Activated B cell treated with CpG ODN at 0.5 μM for 24 hours (primary cell): ENCODE data around the gene CFAP65. TPM values are rescaled to one million over a fixed set of nuclear protein-coding genes. Genes with fewer than 3 reads are reported as not detected.

Source experiments
- ATAC-seq: fragments of 200-7000 bp; cut with Tn5 transposase; one replicate; pipeline ENCODE4 v1.10.0; 2021; ENCODE audit warnings: low read depth, mild to moderate bottlenecking, moderate library complexity
- CTCF ChIA-PET: fragments of 350-600 bp; sonication (Branson Sonifier 250); formaldehyde crosslinking; loops from one replicate; lab custom pipeline; 2021; ENCODE audit warnings: antibody characterized with exemption; lab: Charles Lee
- POLR2A ChIA-PET: fragments of 350-600 bp; sonication (Branson Sonifier 250); formaldehyde crosslinking; loops from one replicate; lab custom pipeline; 2021; ENCODE audit warnings: antibody characterized with exemption; lab: Charles Lee
- DNase-seq: peaks from one replicate; pipeline ENCODE4 v3.0.0; 2022
- H3K27ac Mint-ChIP-seq: one replicate; pipeline ENCODE4 v1.8.0; 2020; ENCODE audit warnings: mixed read lengths
- H3K27me3 Mint-ChIP-seq: one replicate; pipeline ENCODE4 v1.8.0; 2021; ENCODE audit warnings: mixed read lengths
- H3K36me3 Mint-ChIP-seq: one replicate; pipeline ENCODE4 v1.8.0; 2021; ENCODE audit warnings: low read depth, mixed read lengths
- H3K4me1 Mint-ChIP-seq: one replicate; pipeline ENCODE4 v1.8.0; 2021; ENCODE audit warnings: mixed read lengths
- H3K4me3 Mint-ChIP-seq: one replicate; pipeline ENCODE4 v1.8.0; 2020; ENCODE audit warnings: mild to moderate bottlenecking, mixed read lengths
- H3K9me3 Mint-ChIP-seq: one replicate; pipeline ENCODE4 v1.8.0; 2020; ENCODE audit warnings: mixed read lengths
- intact Hi-C: fragments of 100-400 bp; cut with micrococcal nuclease; formaldehyde crosslinking; loops from one replicate; pipeline ENCODE4 v1.15.1; 2024
- total RNA-seq: library from RNA; stranded (reverse); gene quantifications from 2 replicates; pipeline ENCODE4 v1.2.3, GENCODE V29; 2022
- TF ChIP-seq, protein P1 (sequence below): fragments of 200-600 bp; IDR thresholded peaks from one replicate; pipeline ENCODE4 v1.8.0; 2022; ENCODE audit warnings: antibody characterized with exemption, mild to moderate bottlenecking

CFAP65 gene
- total RNA-seq, 1 donor from 2014 or later = not detected

DNA sequence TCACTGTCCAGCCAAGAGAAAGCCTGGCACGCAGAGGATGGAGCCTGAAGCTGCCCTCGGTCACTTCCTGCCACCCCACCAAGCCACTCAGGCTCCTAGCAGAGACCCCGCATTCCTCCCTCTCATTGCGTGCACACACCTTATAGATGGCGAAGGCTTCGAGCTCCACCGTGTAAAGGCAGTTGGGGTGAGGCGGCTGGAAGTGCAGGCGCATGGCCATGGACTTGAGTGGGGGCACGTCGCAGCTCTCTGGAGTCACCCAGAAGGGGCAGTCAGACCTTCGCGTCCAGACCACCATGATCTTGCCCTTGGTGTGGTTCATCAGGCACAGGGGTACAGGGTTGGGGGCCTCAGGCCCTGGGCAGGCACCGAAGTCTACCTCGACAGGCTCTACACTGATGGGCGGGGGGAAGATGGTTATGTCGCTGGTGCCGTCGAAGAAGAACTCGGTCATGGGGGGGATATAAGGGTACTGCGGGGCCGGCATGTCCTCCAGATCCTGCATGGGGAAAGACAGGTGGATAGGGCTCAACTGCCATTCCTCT is 13.7 kb downstream of the CFAP65 start:
- Mint-ChIP-seq H3K4me3 (no peak overlapping the region), H3K27me3 (peaks cover 30% of the 10 kb centered on the region), H3K9me3 (no peaks in the 10 kb centered on the region), H3K4me1 (no peaks in the 10 kb centered on the region), H3K36me3 (no peaks in the 10 kb centered on the region), H3K27ac (no peak overlapping the region)
- ATAC-seq (no peak), DNase-seq (no peak)
- TF ChIP-seq, protein P1, sequence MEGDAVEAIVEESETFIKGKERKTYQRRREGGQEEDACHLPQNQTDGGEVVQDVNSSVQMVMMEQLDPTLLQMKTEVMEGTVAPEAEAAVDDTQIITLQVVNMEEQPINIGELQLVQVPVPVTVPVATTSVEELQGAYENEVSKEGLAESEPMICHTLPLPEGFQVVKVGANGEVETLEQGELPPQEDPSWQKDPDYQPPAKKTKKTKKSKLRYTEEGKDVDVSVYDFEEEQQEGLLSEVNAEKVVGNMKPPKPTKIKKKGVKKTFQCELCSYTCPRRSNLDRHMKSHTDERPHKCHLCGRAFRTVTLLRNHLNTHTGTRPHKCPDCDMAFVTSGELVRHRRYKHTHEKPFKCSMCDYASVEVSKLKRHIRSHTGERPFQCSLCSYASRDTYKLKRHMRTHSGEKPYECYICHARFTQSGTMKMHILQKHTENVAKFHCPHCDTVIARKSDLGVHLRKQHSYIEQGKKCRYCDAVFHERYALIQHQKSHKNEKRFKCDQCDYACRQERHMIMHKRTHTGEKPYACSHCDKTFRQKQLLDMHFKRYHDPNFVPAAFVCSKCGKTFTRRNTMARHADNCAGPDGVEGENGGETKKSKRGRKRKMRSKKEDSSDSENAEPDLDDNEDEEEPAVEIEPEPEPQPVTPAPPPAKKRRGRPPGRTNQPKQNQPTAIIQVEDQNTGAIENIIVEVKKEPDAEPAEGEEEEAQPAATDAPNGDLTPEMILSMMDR = no peak
- intact Hi-C loops = no loop called here
- ChIA-PET CTCF (interaction anchor here (0.6 to 1.5 kb wide), 2 partner anchors 47 to 127 kb away, joined by 3 to 4 read pairs; no protein-coding TSS in a partner anchor), POLR2A (no interaction called here)

DNA sequence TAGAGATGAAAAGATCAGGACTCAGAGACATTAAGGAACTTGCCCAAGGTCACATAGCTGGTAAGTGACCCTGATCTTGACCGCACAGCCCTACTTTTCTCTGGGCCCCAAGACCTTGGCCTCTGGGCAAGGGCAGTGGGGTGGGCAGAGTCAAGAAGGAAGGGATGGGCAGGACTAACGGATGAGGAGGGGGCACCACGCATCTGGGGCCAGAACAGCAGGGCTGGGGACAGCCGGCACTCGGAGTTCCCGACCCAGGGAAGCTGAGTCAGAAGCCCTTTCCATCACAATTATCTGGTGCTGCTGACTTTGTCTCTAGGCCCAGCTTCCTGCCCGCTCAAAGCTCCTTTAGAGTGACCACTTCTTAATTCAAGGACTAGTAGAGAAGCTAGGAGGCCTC is 14.4 kb downstream of the CFAP65 start:
- ATAC-seq (no peak), DNase-seq (no peak)
- Mint-ChIP-seq H3K9me3 (no peaks in the 10 kb centered on the region), H3K4me3 (no peak overlapping the region), H3K4me1 (no peaks in the 10 kb centered on the region), H3K27me3 (peaks cover 26% of the 10 kb centered on the region), H3K27ac (no peak overlapping the region), H3K36me3 (no peaks in the 10 kb centered on the region)
- ChIA-PET CTCF (interaction anchor here (0.6 to 1.5 kb wide), 2 partner anchors 47 to 128 kb away, joined by 3 to 4 read pairs; no protein-coding TSS in a partner anchor), POLR2A (no interaction called here)
- TF ChIP-seq, protein P1 = no peak
- intact Hi-C loops = no loop called here

- Mint-ChIP-seq H3K9me3 (no peaks in the 10 kb centered on the region), H3K27ac (no peak overlapping the region), H3K36me3 (no peaks in the 10 kb centered on the region), H3K27me3 (peaks cover 18% of the 10 kb centered on the region), H3K4me3 (no peak overlapping the region), H3K4me1 (no peaks in the 10 kb centered on the region)
- ATAC-seq (no peak), DNase-seq (no peak)
- TF ChIP-seq, protein P1 = no peak
- ChIA-PET POLR2A (no interaction called here), CTCF (interaction anchor here (0.8 to 1.0 kb wide), 2 partner anchors 93 to 129 kb away, joined by 3 to 4 read pairs; no protein-coding TSS in a partner anchor)
- intact Hi-C loops = no loop called here
Observed at GRCh38 chr2:219025637-219026585, 15.4 kb downstream of the CFAP65 start.

- no peaks in the 10 kb centered on the region for H3K4me1 Mint-ChIP-seq
- peaks cover 16% of the 10 kb centered on the region for H3K27me3 Mint-ChIP-seq
- no peaks in the 10 kb centered on the region for H3K9me3 Mint-ChIP-seq
- intact Hi-C loops = no loop called here
- POLR2A ChIA-PET = no interaction called here
- TF ChIP-seq, protein P1 = no peak
- ATAC-seq = no peak
- H3K4me3 Mint-ChIP-seq = no peak overlapping the region
- CTCF ChIA-PET = interaction anchor here (0.6 kb wide), 1 partner anchor 130 kb away, joined by 4 read pairs; no protein-coding TSS in a partner anchor
- H3K36me3 Mint-ChIP-seq = no peaks in the 10 kb centered on the region
- H3K27ac Mint-ChIP-seq = no peak overlapping the region
- DNase-seq = no peak
Observed at GRCh38 chr2:219024059-219024458, 17.3 kb downstream of the CFAP65 start.

- ATAC-seq (no peak), DNase-seq (no peak)
- peaks cover 18% of the 10 kb centered on the region for H3K27me3 Mint-ChIP-seq
- no peak overlapping the region for H3K4me3 Mint-ChIP-seq
- ChIA-PET POLR2A (no interaction called here), CTCF (no interaction called here)
- intact Hi-C loops = no loop called here
- no peaks in the 10 kb centered on the region for H3K4me1 Mint-ChIP-seq
- H3K9me3 Mint-ChIP-seq = no peaks in the 10 kb centered on the region
- no peak overlapping the region for H3K27ac Mint-ChIP-seq
- no peaks in the 10 kb centered on the region for H3K36me3 Mint-ChIP-seq
- TF ChIP-seq, protein P1 = no peak
Observed at GRCh38 chr2:219023045-219023605, 18.2 kb downstream of the CFAP65 start.
